Prostate gland (tissue), 2 donors: Measurements from ENCODE around the gene GPR26.

Experiments used
- POLR2A ChIP-seq: fragments of 450-650 bp; IDR thresholded peaks from one replicate; pipeline ENCODE4 v1.6.1; 2016; ENCODE audit warnings: antibody characterized with exemption, mild to moderate bottlenecking
- POLR2AphosphoS5 ChIP-seq: sonication (generic); formaldehyde crosslinking; IDR thresholded peaks from one replicate; pipeline ENCODE4 v1.6.1; 2017; ENCODE audit warnings: antibody characterized with exemption
- TF ChIP-seq, protein P1 (sequence below), 4 experiments: fragments of 200-600 bp in 2 of 4; fragments of 450-650 bp in 2 of 4; sonication (generic) in 2 of 4; IDR thresholded peaks; 1 replicate in 3 of 4; 2 replicates in 1 of 4; pipeline ENCODE4 v1.5.1; 2016 to 2019; ENCODE audit warnings: antibody characterized with exemption in 4 of 4, mild to moderate bottlenecking in 2 of 4, moderate library complexity in 2 of 4

DNA sequence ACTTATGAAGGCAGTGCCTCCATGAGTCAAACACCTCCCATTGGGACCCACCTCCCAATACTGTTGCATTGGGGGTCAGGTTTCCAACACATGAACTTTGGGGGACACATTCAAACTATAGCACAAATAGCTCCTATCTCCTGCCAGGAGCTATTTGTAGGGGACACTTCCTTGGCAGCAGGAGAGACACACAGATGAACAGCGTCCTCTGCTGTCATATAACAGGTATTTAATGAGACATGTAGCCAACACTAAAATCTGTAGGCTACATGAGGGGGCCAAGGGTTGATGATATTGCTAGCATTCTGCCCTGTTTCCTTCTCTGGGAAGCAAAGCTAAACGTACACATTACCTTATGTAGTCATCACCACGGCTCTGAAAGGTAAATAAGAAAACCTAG, 2.6 kb upstream of the GPR26 start:
- TF ChIP-seq, protein P1, sequence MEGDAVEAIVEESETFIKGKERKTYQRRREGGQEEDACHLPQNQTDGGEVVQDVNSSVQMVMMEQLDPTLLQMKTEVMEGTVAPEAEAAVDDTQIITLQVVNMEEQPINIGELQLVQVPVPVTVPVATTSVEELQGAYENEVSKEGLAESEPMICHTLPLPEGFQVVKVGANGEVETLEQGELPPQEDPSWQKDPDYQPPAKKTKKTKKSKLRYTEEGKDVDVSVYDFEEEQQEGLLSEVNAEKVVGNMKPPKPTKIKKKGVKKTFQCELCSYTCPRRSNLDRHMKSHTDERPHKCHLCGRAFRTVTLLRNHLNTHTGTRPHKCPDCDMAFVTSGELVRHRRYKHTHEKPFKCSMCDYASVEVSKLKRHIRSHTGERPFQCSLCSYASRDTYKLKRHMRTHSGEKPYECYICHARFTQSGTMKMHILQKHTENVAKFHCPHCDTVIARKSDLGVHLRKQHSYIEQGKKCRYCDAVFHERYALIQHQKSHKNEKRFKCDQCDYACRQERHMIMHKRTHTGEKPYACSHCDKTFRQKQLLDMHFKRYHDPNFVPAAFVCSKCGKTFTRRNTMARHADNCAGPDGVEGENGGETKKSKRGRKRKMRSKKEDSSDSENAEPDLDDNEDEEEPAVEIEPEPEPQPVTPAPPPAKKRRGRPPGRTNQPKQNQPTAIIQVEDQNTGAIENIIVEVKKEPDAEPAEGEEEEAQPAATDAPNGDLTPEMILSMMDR (IDR thresholded peaks at IDR 0.05), result no peak
- no peak for TF ChIP-seq POLR2A
- no peak for TF ChIP-seq POLR2AphosphoS5
